HTERT RPE-1 (cell line): Measurements from ENCODE around the gene PRKCQ.
"Not testable (repeated sequence)": the region's sequence is repeated elsewhere in the genome, so short reads cannot be mapped to it uniquely, and the experiment has no call there.

Experiments
- in situ Hi-C: fragments of 300-500 bp; cut with MboI; formaldehyde crosslinking; loops from 4 replicates; pipeline ENCODE4 v1.14.3; 2020; ENCODE audit warnings: low sequenced_read_pairs

Gene PRKCQ

GRCh38 chr10:6494442-6494819 lies 85.6 kb downstream of the PRKCQ start:
- in situ Hi-C loops, result no loop called here

GRCh38 chr10:6493521-6494441 lies 86.3 kb downstream of the PRKCQ start:
- in situ Hi-C loops, result no loop called here

- in situ Hi-C loops, result no loop called here
Observed at GRCh38 chr10:6492896-6493295, 87.2 kb downstream of the PRKCQ start.

GRCh38 chr10:6491841-6492609 lies 88.1 kb downstream of the PRKCQ start:
- in situ Hi-C loops, result no loop called here

GRCh38 chr10:6490614-6491013 lies 89.5 kb downstream of the PRKCQ start:
- in situ Hi-C loops, result no loop called here

GRCh38 chr10:6487920-6488319 lies 92.2 kb downstream of the PRKCQ start:
- in situ Hi-C loops, result no loop called here

- in situ Hi-C loops, result no loop called here
Observed at GRCh38 chr10:6486309-6486708, 93.8 kb downstream of the PRKCQ start.

- in situ Hi-C loops, result no loop called here
Observed at GRCh38 chr10:6482737-6483357, 97.2 kb downstream of the PRKCQ start.

- in situ Hi-C loops, result no loop called here
Observed at GRCh38 chr10:6478722-6479121, 101.4 kb downstream of the PRKCQ start.

- in situ Hi-C loops, result no loop called here
Observed at GRCh38 chr10:6476989-6477388, 103.1 kb downstream of the PRKCQ start.

- in situ Hi-C loops, result no loop called here
Observed at GRCh38 chr10:6474871-6475270, 105.2 kb downstream of the PRKCQ start.

- in situ Hi-C loops, result no loop called here
Observed at GRCh38 chr10:6473901-6474370, 106.1 kb downstream of the PRKCQ start.

- in situ Hi-C loops, result no loop called here
Observed at GRCh38 chr10:6473430-6473829, 106.6 kb downstream of the PRKCQ start.

- in situ Hi-C loops, result not testable (repeated sequence)
Observed at GRCh38 chr10:6472710-6473005, 107.4 kb downstream of the PRKCQ start.

- in situ Hi-C loops, result no loop called here
Observed at GRCh38 chr10:6470894-6471618, 109.0 kb downstream of the PRKCQ start.

GRCh38 chr10:6469661-6470060 lies 110.4 kb downstream of the PRKCQ start:
- in situ Hi-C loops, result no loop called here

- in situ Hi-C loops, result no loop called here
Observed at GRCh38 chr10:6465854-6466601, 114.0 kb downstream of the PRKCQ start.

- in situ Hi-C loops, result no loop called here
Observed at GRCh38 chr10:6465437-6465836, 114.6 kb downstream of the PRKCQ start.

GRCh38 chr10:6464862-6465430 lies 115.1 kb downstream of the PRKCQ start:
- in situ Hi-C loops, result no loop called here

GRCh38 chr10:6463366-6463765 lies 116.7 kb downstream of the PRKCQ start:
- in situ Hi-C loops, result no loop called here
